HPDE6-E6E7 (cell line): Measurements from ENCODE around the gene TULP4.
A peak's percentile ranks its signal among the peaks of the same experiment; 100 is the strongest.

ENCODE experiments used
- DNase-seq: peaks from one replicate; pipeline ENCODE4 v3.0.0; 2011; ENCODE audit warnings: missing footprints; ENCODE audit errors: extremely low spot score

Gene TULP4

GRCh38 chr6:158357570-158358216 lies 45.4 kb downstream of the TULP4 start:
- no peak for DNase-seq

DNA sequence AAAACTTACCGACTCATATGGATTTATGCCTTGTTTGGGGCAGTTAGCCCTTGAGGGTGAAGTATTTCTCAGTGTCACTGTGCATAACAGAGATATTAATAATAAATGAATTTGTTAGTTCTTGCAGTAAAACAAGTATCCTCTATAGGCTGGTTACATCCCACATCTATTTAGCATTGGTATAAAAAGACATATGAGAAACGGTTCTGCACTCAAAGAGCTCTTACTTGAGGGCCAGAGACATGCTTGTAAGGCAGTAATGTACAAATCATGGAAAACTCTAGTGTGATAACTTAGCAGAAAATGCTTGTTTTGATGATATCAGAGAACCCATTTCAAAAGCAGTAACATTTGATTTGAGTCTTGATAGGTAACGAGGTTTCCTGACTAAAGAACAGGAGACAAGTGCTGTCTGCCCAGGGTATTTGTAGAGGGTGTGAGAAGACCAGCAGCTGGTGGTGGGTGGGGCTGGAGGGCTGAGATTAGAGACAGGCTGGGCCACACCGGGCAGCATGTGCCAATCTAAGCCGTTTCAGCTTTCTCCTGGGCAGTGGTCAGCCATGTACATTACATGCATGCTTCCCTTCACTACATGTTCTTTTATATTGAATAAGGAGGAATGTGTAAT lies 46.3 kb downstream of the TULP4 start:
- no peak for DNase-seq

- no peak for DNase-seq
Measured at GRCh38 chr6:158361068-158361467, 48.8 kb downstream of the TULP4 start.

DNA sequence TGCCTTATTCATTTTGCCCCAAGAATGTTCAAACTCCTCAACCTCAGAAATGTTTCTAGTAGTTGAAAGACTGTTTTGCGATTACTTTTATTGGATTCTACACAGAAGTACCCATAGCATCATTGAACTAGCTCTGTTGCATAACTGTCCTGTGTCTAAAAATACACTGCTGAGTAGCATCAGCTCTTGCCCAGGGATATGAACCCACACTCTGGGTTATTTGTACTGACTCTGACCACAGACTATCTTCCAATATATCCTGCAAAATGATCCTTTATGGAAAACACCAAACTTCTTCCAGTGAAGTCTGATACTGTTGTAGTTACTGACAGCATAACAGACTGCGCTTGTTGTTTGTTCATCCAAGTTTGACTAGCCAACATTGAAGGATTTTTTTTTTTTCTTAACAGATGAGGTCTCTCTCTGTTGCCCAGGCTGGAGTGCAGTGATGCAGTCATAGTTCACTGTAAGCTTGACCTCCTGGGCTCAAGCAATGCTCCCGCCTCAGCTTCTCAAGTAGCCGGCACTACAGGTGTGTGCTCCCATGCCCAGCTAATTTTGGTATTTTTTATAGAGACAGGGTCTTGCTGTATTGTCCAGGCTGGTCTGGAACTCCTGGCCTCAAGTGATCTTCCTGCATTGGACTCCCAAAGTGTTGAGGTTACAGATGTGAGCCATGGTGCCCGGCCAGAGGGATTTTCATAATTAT lies 49.9 kb downstream of the TULP4 start:
- no peak for DNase-seq

DNA sequence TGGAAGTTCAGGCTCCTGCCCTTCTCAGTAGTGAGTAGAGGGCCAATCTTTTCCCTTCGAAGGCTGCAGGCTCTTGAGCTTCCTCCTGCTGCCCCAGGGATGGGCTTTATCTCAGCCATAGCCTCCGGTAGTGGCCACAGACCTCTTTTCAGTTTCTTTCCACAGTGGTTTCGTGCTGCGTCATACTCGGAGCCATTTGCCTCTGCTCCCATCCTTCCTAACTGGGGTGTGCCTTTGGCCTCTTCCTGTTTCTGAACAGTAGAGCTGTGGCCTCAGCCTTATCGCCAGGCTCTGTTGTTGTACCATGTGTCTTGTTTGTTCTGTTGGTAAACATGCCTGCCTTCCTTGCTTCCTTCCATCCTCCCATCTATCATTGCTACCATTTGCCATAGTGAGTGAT lies 54.1 kb downstream of the TULP4 start:
- DNase-seq: no peak

DNA sequence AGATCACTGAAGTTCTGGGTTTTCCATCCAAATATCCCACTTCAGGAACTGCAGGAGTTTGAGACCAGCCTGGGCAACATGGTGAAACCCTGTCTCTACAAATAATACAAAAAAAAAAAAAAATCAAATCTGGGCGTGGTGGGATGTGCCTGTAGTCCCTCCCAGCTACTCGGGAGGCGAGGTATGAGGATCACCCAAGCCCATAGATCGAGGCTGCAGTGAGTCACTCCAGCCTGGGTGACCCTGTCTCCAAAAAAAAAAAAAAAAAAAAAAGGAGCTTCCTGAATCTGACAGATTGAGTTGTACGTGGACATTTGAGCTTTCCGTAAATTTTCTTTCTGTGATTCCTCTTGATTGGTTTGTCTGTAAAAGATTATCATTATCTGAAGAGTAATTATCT lies 55.6 kb downstream of the TULP4 start:
- DNase-seq: no peak

- DNase-seq: no peak
Measured at GRCh38 chr6:158369241-158369640, 57.0 kb downstream of the TULP4 start.

- DNase-seq: no peak
Measured at GRCh38 chr6:158370805-158371204, 58.5 kb downstream of the TULP4 start.

DNA sequence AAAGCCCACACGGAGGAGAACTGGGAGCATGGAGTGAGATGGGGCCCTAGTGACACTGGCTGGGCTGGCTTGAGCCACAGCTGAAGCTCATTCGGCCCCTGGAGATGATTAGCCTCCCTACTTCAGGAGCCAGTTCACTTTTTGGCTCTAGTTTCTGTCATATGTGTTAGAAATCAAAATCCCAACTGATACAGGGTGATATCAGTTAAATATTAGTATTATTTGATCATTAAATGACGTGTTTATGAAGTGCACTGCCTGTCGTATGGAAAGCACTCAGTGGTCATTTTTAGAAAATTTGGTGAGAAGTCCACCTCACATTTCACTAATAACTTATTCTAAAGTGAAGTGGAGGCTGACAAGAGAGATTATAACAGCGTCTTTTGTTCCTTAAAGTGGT lies 59.0 kb downstream of the TULP4 start:
- no peak for DNase-seq

DNA sequence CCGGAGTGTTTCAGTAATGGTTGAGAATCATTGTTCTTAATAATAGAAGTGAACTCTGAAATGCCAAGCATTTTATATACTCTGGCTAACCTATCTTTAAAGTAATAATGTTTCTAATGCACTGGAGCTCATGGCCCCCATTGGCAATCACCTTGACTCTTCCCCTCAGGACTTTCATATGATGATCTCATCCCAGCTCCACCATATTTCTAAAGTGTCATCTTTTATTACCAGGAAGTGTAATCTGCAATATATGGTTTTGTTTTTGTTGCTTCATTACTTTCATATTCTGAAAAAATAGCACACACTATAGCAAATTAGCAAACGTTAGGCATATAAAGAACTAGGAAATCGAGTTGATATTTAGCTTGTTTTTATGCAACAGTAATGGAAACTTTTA lies 60.3 kb downstream of the TULP4 start:
- DNase-seq: no peak

DNA sequence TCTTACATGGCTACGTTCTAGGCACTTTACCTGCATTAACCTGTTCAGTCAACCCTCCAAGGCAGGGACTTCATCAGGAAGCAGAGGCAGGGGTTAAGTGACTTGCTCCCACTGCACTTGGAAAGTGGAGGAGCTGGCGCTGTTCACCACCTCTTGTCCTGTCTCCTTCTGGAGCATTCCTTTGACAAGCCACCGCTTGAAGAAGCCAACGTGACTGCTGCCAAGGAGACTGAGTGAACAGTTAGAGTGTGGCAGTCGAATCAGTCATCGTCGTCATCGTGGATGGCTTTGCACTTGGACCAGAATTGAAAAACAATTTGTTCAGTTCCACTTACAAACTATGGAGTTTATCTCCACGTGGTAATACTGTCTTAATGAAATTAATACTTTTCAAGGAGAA lies 60.9 kb downstream of the TULP4 start:
- no peak for DNase-seq

GRCh38 chr6:158374020-158374419 lies 61.8 kb downstream of the TULP4 start:
- DNase-seq: no peak

GRCh38 chr6:158376631-158377081 lies 64.4 kb downstream of the TULP4 start:
- DNase-seq: no peak

GRCh38 chr6:158377860-158378259 lies 65.6 kb downstream of the TULP4 start:
- peak; percentile 74 for DNase-seq

DNA sequence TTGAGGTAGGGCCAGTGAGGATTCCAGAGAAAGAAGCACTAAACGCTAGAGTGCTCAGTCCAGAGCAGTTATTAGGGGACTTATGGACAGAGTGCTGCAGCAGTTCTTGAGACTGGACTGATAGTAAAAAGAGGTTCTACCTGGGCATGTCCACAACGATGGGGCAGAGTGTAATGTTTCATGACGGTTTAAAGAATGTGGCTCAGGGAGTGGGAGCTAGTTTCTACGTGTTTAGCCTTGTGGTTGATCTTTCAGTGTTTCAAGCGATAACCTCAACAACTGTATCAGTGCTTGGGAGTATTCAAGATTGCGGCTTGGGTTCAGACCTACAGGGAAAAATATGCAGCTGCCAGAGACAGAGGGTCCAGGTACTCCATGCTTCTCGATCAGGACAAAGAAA lies 67.1 kb downstream of the TULP4 start:
- no peak for DNase-seq

- no peak for DNase-seq
Measured at GRCh38 chr6:158381214-158381613, 68.9 kb downstream of the TULP4 start.

- no peak for DNase-seq
Measured at GRCh38 chr6:158382491-158382890, 70.2 kb downstream of the TULP4 start.

DNA sequence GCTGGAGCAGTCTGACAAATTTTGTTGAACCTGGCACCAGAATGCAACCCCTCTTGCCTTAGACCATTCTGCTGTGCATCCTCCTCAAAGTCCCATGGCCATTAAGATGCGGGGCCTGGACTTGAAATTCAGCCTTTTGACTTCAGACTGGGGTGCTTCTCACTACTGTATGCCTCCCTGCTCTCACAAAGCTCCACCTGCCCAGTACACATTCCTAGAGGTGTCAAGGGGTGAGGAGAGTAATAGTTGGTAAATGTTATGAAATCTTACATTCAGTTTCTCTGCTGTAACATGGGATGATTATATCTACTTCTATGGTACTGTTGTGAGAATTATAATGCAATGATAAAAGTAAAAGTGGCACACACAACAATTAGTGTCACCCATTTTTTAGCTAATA lies 70.8 kb downstream of the TULP4 start:
- no peak for DNase-seq

DNA sequence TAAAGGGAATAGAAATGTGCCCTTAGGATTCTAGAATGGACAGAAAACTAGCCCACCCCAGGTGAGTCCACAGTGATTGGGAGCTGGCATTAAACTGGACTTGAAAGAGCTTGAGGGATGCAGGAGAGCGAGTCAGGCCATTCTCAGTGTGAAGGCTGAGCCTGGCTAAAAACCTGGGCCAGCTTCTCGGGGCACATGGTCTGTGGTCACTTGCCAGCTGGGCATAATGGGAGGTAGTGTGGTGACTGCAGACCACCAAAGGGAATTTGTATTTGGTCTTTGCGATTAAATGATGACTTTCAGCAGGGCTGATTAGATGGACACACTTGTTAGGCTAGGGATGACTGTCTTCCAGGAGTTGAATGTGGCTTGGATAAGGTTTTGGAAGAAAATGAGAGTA lies 71.3 kb downstream of the TULP4 start:
- DNase-seq: no peak

DNA sequence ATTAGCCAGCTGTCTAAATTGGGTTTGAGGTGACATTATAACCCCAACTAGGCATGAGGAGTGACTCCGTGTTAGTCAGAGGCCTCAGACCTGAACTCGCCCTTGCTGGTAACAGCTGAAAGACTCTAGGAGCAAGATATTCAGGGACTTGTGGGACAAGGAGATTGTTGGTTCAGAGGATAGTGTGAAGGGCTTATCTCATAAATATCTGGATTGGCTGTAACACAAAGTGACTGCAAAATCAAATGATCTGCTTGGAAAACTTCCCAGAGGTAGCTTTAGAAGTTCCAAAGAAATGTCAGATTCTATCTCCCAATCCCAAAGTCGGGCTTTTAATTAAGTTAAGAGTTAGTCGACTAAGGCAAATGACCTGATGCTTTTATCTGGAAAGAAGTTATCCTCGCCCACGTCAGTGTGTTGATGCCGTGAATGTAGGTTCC lies 72.4 kb downstream of the TULP4 start:
- DNase-seq: no peak

GRCh38 chr6:158387036-158387435 lies 74.8 kb downstream of the TULP4 start:
- no peak for DNase-seq

- no peak for DNase-seq
Measured at GRCh38 chr6:158387578-158387977, 75.3 kb downstream of the TULP4 start.

GRCh38 chr6:158388727-158389126 lies 76.5 kb downstream of the TULP4 start:
- no peak for DNase-seq
